ENCODE data around the gene INSYN1.

Gene INSYN1

DNA sequence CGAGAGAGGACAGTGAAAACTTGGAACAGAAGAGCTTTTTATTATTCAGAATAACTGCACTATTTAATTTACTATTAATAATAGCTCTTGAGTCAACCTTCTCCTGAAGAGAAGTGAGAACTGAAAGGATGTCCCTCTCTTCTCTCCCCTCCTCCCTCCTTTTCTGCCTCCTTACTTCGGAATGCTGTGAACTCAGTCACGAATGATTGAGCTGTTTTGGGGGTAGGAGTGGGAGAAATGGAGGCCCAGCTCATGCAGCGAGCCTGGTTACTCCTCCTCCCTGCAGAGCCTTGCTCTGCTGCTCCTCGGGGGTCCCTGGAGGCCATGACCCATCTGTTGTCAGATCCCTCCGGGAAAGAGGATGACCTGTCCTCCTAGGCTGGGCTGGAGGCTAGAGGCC is 20.3 kb upstream of the INSYN1 start:
- no peak for DNase-seq

DNA sequence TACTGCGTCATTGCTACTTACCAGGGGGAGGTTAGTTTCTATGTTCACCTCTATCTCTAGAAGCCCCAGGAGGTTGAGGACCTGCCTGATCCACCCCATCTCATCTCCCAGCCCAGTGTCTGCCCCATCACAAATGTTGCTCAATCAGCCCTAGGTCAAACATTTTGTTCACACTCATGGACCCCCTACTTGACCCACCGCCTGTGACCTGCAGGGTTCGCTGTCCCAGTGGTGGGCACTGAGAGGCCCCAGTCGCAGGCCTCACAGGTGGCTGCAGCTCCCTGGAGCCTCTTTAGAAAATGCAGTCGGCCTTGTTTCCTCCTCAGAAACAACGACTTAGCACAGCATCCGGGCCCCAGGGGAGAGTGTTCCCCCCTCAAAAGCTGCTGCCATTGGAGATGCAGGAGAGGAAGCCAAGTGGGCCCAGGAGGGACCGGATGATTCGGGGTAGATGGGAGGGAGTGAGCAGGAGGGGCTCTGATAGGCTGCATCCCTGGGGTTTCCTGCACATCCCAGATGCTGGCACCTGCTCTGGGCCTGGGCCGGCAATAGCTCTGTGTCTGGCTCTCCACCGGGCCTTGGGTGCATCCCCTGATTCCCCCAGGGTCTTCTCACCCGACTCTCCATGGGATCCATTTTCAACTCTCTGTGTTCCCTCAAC is 18.4 kb upstream of the INSYN1 start:
- DNase-seq, result no peak

DNA sequence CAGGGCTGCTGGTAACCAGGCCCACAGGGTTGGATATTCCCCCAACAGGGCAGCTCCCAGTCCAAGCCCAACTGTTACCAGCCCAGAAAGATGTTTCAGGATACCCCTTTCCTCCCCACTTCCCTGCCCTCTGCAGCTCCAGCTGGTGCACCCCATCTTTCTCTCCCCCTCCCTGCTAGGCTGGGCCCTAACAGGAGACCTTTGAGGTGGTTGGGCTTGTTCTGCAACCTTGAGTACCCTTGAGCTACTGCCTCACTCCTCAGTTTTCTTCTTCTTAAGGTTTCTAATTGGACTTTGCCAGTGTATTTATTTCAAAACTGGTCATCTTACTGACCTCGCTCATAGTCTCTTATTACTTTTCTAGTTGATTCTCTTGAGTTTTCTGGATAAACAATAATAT is 16.9 kb upstream of the INSYN1 start:
- no peak for DNase-seq

DNA sequence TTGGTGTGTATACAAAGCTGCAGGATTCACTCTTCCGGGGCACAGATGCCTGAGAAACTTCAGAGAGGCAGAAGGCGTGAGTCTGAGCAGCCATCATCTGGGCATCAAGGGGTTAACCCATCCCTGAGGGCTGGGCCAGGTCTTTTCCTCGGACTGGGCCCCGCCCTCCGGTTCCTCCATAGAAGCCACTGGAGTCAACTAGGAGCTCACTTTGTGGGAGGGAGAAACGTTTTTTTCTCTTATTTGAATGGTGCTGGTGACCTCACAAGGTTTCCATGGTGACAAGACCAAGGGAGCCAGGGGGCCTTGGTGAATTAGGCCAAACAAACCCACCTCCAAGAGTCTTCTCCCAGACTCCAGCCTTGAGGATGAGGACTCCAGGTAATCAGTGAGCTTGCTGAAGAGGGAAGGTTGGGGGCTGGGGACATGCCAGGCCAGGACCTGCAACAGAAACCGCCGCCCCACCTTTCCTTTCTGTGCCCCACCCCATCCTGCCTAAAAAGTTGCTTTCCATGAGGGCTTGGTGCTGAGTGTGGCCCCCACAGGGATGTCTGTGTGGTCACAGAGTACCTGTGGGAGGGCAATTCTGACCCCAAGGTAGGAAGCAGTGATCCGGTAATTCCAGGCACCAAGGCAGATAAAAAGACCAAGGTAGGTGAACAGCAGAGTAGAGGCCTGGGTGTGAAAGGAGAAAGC is 14.8 kb upstream of the INSYN1 start:
- DNase-seq, result no peak

DNA sequence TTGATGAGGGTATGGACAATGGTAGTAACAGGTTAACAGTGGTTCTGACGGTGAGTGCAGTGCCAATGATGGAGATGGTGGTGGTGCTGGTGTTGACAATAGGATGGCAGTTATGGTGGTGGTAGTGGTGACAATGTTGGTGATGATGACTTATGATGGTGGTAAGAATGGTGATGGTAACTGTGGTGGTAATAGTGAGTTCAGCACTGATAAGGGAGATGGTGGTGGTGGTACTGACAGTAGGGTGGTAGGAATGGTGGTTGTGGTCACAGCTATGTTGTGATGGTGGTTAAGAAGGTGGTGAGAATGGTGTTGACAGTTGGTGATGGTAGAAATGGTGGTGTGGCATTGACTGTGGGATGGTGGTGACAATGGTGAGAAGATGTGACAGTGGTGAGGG is 13.4 kb upstream of the INSYN1 start:
- no peak for DNase-seq

DNA sequence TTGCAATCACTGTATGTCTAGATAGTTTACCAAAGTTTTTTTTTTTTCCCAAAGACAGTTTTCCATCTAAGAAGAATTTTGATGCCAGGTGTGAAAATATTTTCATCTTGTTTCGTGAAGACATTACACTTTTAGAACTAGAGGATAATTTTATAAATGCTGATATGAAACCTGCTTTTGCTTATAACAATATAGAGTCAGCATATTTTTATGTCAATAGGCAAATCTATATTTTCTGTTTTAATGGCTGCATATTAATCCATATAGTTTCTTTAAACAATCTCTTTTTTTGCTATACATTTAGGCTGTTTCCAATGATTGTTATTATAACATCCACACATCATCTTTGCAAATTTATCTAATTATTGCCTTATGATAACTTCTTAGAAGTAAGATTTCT is 12.6 kb upstream of the INSYN1 start:
- DNase-seq, result no peak

DNA sequence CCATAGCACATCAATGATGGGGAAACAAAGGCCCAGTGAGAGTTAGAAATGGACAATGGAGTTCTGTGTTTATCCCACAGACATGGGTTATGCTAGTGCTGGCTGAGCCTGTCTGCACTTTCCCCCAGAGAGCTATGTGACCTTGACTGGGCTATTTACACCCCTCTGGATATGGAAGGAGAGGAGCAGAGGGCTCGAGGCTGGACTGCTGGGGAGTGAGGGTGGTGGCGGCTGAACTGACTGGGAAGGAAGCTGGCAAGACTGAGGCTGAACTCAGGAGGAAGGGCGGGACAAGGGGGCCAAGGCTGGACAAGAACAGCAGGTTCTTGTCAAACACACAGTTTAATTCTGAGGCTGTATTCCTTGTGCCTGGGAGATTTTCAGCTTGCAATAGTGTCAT is 10.8 kb upstream of the INSYN1 start:
- no peak for DNase-seq

DNA sequence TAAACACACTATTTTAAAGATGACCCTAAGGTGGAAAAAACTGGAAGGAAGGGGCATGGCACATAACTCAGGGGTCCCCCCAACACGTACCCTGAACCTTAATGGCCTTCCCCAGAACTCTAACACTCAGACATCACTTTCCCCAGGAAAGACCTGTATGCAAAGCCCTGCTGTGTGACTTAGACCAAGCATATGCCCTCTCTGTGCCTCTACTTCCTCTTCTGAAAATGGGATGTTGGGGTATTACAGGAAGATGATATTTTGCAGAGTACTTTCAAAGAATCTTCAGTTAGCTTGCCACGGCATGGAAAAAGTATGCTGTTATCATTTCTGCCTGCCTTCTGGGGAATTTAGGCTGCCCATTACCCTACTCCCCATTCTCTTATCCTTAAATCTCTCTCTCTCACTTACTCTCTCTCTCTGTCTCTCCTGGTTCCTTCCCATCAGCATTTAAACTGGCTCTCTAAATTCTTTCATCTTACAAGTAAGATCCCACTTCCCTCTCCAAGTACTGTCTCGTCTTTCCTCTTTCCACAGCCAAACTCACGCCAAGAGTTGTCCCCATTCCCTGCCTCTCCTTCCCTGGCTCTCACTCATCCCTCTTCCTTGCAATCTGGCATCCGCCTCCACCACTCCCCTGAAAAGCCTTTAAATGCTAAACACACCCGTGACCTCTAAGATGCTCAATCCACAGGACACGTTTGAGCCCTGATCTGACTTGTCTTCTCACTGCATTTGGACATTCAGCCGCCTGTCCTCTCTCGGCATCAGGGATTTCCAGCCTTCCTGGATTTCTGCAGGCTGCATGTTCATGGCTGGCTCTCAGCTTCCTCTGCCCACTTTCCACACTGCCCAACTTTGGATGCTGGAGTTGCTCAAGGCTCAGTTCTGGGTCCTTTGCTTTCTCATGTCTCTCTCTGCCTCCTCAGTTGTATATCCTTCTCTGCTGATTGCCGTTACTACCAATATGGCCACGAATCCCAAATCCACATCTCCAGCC is 7.5 kb upstream of the INSYN1 start:
- DNase-seq, result no peak

DNA sequence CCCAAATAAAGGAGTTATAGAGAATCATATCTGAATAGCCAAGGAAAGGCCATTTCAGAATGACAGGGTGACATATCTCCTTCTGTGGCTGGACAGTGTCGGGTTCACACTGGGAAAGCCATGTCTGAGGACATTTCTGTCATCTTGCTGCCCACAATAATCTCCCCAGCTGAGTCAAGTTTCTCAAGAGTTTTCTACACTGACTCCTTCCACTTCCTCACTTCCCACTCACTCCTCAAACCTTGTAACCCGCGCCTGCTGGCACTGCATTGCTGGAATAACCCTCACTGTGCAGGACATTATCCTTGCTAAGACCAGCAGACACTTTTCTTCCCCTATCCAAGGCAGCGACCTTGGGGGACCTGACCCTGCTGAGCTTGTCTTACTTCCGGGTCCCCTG is 5.3 kb upstream of the INSYN1 start:
- DNase-seq, result no peak

DNA sequence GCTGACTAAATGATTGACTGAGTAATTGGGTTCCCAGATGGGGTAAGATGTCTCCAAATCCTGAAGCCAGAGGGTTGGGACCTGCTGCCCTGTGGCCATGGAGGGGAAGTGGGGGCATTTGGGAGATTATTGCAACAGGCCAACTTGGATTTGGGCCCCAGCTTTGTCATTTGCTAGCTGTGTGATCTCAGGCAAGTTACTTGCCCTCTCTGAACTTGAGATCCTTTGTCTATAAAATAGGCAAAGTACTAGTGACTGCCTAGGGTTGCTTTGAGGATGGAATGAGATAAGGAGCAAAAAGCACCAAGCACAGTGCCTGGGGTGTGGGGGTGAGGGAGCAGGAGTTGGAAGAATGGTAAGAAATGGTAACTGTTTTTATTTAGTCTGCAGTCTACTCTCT is 4.4 kb upstream of the INSYN1 start:
- DNase-seq, result no peak

DNA sequence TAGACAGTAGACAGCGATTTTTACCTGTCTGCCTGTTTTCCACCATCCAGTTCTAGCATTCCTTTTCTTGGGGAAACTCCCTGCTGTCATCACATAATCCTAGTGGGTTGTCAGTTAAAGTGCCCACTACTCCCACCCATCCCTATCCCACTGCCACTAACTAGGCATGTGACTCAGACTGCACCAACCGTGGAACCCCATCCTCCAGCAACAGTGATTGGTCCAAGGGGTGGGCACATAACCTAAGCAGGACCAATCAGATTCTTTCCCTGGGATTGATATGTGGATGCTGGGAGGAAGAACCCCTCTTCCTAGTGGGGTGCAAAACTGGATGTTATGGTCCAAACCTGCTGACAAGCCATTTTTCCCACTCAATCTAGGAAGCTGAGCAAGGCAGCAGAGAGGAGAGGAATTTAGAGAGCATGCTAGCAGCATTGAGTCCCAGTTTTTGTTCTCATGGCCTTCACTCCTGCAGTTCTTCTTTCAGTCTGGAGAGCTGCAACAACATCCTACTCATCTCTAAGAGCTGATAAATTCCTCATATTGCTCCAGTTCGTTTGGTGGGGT is 3.9 kb upstream of the INSYN1 start:
- no peak for DNase-seq

DNA sequence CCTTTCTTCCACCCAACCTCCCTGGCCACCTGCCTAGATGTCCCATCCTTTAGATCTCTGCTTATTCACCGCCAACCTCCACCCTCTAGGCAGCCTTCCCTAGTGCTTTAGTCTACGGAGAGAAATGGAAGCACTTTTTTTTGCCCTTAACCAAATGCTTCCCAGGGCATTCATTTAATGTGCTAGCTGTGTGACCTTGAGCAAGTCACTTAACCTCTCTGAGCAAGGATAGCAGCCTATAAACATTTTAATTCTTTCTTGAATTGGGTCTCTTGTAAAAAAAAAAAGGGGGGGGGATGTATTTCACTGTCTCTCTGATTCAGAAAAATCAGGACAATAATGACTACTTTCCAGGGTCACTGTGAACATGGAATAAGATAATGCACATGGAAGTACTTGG is 3.2 kb upstream of the INSYN1 start:
- no peak for DNase-seq

DNA sequence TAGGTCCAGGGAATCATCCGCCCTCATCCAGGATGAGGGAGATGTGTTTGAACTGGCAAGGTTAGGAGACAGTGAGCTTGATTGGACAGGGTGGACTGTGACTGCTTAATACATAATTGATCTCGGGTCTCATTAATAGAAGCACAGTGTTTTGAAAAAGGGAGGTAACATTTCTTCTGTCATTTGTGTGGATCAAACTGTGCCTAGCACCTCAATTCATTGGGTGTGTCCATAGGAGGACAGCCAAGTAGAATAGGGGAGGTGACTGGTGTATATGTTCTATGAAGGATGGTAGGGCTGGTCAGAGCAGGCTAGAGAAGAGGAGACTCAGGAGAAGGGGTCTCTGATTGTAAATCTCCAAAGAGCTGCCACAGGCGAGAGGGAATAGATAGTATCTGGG is 2.8 kb upstream of the INSYN1 start:
- DNase-seq, result no peak

DNA sequence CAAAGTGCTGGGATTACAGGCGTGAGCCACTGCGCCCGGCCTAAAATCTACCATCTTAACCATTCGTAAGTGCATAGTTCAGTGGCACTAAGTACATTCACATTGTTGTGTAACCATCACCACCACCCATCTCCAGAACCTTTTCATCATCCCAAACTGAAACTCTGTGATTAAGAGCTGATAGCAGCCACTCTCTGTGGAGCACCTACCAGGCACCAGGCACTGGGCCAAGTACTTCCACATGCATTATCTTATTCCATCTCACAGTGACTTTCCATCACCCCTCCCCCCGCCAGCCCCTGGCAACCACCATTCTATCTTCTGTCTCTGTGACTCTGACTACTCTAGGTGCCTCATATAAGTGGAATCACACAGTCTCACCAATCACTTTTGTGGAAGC is 2.3 kb upstream of the INSYN1 start:
- DNase-seq, result no peak

DNA sequence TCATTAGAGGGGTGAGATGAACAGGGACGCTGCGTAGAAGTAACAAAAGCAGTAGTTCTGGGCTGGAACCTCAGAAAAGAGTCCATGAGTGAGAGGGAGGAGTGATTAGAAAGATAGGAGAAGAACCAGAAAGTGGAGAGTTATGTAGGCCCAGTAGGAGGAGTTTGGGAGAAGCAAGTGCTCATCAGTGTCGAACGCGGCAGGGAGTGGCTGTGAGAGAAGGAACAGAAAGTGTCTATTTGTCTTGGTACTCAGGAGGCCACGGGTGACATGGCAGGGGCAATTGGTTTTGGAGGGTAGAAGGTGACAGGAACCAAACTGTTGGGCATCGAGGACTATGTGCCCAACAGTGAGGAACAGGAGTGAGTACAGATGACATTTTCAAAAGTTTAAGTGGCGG is 1.3 kb upstream of the INSYN1 start:
- no peak for DNase-seq

DNA sequence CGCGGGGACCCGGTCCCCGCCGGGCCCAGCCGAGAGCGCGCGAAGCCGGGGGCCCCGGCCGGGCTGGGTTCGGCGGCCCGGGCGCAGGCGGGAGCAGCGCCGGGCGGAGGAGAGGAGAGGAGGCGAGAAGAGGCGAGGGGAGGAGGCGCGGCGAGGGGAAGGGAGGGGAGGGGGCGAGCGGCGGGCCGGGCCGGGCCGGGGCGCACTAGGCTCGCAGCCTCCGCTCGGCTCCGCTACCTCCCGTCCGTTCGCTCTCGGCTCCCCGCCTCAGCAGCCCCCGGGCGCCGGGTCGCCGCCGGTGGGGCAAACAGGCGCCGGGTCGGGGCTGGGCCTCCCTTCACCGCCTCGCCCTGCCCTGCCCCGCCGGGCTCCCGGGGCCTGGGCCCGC is 351 bp downstream of the INSYN1 start:
- DNase-seq, result no peak

DNA sequence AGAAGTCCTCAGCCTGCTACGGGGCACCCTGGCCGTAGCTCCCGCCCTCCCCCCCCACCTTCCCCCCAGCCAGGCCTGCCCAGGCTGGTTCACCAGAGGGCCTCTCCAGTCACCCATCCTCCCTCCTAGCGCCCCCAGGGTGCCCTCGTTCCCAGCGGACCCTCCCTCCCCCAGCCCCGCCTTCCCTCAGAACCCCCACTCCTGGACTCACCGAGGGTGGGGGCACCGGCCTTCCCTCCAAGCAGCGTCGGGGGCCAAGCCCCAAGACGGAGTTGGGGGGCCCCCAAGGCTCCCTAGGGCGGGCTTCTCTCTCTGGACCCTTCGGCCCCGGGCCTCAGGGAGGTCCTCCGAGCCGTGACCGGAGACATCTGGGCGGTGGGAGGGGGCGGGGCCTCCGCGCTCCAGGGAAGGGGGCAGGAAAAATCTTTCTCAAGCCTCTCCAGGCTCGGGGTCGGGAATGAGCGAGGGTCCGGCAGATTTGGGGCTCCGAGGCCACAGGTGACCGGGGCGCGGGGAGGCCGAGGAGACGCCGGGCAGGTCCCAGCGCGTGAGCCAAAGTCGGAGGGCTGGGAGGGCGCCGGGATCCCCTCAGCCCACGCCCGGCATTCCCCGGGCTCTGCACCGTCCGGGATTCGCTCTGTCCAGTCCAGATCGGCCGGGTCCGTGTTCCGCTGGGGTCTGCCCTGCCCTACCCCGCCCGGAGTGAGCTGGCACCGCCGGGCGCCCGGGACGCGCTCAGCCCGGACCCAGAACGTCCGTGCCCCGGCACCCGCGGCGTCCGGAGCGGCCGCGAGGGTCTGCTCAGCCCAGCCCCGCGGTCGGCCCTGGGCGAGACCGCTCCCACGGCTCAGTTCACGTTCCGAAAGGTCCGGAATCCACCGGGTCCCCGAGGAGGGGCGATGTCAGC is 999 bp downstream of the INSYN1 start:
- no peak for DNase-seq

DNA sequence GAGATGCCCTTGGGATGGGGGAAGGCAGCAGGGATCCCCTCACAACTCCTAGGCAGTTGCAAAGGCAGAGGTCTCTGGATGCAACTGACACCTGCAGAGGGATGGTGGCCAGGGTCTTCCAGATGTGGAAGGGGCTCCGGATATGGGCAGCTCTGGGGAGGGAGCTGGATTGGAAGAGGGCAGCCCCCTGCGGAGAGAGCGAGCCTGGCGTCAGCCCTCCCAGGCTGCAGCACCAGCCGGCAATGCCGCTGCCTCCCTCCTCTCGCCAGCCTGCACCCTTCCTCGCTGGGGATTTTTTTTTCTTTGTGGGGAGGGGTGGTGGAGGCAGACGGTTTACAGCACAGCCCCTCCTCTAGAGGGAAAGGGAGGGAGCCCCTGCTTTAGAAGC is 1.6 kb downstream of the INSYN1 start:
- no peak for DNase-seq

DNA sequence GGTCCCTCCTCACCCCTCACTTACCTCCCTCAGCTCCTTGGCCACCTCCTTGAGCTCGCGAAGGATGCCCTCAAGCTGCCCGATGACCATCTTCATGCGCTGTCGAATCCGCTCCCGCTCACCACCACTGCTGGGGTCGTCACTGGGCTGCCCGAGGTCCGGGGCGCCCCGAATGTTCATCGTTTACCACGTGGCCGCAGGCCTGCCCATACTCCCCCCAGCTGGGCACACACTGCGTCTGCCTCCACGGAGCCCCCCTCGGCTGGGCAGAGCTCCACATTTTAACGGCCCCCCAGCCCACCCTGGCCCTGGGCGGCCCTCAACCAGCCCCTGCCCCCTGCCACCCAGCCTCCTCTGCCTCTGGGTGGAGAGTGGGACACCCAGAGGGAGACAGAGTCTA is 2.2 kb downstream of the INSYN1 start:
- no peak for DNase-seq

DNA sequence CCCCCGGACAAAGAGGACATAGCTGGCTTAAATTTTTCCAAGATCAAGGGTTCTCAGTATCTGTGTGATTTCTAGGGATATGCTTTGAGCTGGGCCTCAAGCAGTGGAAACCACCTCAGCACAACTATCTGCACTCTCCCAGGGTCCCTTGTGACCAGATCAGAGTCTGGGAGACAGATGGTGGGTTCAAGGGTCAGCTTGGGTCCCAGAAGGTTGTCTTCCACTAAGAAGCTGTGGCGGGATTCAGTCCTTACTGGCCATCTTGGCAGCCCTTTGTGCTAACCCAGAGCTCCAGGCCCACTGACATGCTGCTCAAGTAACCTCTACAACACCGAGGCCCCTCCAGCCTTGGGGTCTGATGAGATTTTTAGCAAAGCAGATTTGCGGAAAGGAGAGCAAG is 2.7 kb downstream of the INSYN1 start:
- no peak for DNase-seq

DNA sequence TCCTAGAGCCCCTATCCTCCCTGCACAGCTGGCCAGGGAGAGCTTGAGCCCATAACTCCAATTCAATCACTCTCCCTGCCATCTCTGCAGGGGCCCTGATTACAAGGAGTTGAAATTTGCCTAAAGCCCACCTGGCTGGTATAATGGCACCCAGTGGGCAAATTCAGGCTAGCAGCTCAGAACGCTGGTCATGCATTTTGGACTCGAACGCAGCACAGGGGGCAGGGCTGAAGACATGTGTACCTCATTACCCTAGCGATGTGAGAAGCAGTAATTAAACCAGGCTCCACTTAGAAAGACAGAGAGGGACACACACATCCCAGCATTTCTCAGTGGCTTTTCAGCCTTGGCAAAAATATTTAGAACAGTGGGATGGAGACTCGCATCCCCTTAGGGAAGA is 3.2 kb downstream of the INSYN1 start:
- DNase-seq, result no peak

DNA sequence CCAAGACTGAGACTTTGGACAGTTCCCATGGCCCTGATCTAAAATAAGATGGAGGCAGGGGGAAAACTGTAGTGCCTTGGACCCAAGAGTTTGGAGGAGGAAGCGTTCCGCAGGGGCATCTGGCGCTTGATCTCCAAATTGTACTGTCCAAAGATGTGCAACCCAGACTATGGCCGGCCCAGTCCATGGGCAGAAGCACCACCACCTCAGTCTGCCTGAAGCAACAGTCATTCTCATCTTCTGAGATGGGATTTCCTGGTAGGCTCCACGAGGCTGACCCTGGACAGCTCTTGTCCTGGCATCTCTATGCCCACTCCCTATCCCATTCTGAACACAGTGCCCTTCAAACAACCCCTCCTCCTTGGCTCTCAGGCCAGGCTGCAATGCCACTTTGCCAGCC is 3.6 kb downstream of the INSYN1 start:
- DNase-seq, result no peak

DNA sequence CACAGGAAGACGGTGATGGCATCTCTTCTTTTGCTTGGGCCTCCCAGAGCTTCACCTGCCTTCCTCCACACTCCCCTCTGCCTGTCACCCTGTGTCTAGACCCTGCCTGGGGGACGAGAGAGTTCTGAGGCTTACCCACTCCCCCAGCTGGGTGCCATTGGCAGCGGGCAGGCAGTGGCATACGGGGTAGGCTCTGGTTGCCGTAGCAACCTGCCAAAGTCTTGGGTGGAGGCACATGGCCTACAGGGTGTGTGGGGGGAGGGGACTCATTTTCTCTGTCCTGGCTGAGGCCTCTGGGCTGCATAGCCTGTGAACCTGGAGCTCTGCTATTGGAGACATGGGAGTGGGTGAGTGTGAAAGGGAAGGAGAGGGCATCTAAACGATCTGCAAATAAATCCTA is 4.4 kb downstream of the INSYN1 start:
- no peak for DNase-seq

Measured in activated effector memory CD4-positive, alpha-beta T cell treated with Interleukin-2 at 50 U/mL for 16 hours (primary cell).